Measurements from ENCODE around the gene HSPG2.

- TF ChIP-seq ELK1 (CRISPR knock-in tag; IDR thresholded peaks at IDR 0.05) (no peak), IRF9 (tag; IDR thresholded peaks at IDR 0.05) (no peak), RFX5 (IDR thresholded peaks at IDR 0.05; ENCODE audit: low read depth, low read length) (no peak), ZNF76 (CRISPR knock-in tag; IDR thresholded peaks at IDR 0.05; ENCODE audit: borderline replicate concordance) (no peak), EWSR1 (IDR thresholded peaks at IDR 0.05; ENCODE audit: borderline replicate concordance, low read depth, partially characterized antibody) (no peak), EGR1 (conservative IDR thresholded peaks at IDR 0.05) (no peak), NR3C1 (CRISPR knock-in tag; IDR thresholded peaks at IDR 0.05) (no peak), ZC3H11A (IDR thresholded peaks at IDR 0.05; ENCODE audit: low read depth, low read length) (no peak), ZBTB8A (IDR thresholded peaks at IDR 0.05; ENCODE audit: partially characterized antibody) (no peak)
- TF ChIP-seq, protein P1, sequence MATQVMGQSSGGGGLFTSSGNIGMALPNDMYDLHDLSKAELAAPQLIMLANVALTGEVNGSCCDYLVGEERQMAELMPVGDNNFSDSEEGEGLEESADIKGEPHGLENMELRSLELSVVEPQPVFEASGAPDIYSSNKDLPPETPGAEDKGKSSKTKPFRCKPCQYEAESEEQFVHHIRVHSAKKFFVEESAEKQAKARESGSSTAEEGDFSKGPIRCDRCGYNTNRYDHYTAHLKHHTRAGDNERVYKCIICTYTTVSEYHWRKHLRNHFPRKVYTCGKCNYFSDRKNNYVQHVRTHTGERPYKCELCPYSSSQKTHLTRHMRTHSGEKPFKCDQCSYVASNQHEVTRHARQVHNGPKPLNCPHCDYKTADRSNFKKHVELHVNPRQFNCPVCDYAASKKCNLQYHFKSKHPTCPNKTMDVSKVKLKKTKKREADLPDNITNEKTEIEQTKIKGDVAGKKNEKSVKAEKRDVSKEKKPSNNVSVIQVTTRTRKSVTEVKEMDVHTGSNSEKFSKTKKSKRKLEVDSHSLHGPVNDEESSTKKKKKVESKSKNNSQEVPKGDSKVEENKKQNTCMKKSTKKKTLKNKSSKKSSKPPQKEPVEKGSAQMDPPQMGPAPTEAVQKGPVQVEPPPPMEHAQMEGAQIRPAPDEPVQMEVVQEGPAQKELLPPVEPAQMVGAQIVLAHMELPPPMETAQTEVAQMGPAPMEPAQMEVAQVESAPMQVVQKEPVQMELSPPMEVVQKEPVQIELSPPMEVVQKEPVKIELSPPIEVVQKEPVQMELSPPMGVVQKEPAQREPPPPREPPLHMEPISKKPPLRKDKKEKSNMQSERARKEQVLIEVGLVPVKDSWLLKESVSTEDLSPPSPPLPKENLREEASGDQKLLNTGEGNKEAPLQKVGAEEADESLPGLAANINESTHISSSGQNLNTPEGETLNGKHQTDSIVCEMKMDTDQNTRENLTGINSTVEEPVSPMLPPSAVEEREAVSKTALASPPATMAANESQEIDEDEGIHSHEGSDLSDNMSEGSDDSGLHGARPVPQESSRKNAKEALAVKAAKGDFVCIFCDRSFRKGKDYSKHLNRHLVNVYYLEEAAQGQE (IDR thresholded peaks at IDR 0.05; ENCODE audit: borderline replicate concordance) = no peak
- TF ChIP-seq, protein P1 (CRISPR knock-in tag; IDR thresholded peaks at IDR 0.05; ENCODE audit: low read depth) = no peak
Observed at GRCh38 chr1:21874778-21875547, 62.1 kb downstream of the HSPG2 start.
